ENCODE results near the gene PHACTR3.
"Not testable (repeated sequence)": the region's sequence is repeated elsewhere in the genome, so short reads cannot be mapped to it uniquely, and the experiment has no call there.

PHACTR3 gene

GRCh38 chr20:59829786-59830664 is 225.7 kb downstream of the PHACTR3 start:
- no peak for DNase-seq (ENCODE audit: low read depth)

- no peak for DNase-seq (ENCODE audit: low read depth)
Observed at GRCh38 chr20:59830665-59831023, 226.3 kb downstream of the PHACTR3 start.

GRCh38 chr20:59831024-59831915 is 226.9 kb downstream of the PHACTR3 start:
- no peak for DNase-seq (ENCODE audit: low read depth)

- no peak for DNase-seq (ENCODE audit: low read depth)
Observed at GRCh38 chr20:59831916-59832270, 227.6 kb downstream of the PHACTR3 start.

GRCh38 chr20:59832406-59833363 is 228.3 kb downstream of the PHACTR3 start:
- no peak for DNase-seq (ENCODE audit: low read depth)

- no peak for DNase-seq (ENCODE audit: low read depth)
Observed at GRCh38 chr20:59835057-59835447, 230.7 kb downstream of the PHACTR3 start.

- DNase-seq (ENCODE audit: low read depth), result no peak
Observed at GRCh38 chr20:59835448-59836395, 231.4 kb downstream of the PHACTR3 start.

GRCh38 chr20:59836767-59837166 is 232.4 kb downstream of the PHACTR3 start:
- DNase-seq (ENCODE audit: low read depth), result no peak

- no peak for DNase-seq (ENCODE audit: low read depth)
Observed at GRCh38 chr20:59837623-59838394, 233.5 kb downstream of the PHACTR3 start.

- no peak for DNase-seq (ENCODE audit: low read depth)
Observed at GRCh38 chr20:59839400-59839799, 235.1 kb downstream of the PHACTR3 start.

- no peak for DNase-seq (ENCODE audit: low read depth)
Observed at GRCh38 chr20:59845472-59845871, 241.1 kb downstream of the PHACTR3 start.

- DNase-seq (ENCODE audit: low read depth), result no peak
Observed at GRCh38 chr20:59848182-59848581, 243.8 kb downstream of the PHACTR3 start.

- no peak for DNase-seq (ENCODE audit: low read depth)
Observed at GRCh38 chr20:59850018-59850641, 245.8 kb downstream of the PHACTR3 start.

- not testable (repeated sequence) for DNase-seq (ENCODE audit: low read depth)
Observed at GRCh38 chr20:59856526-59856925, 252.2 kb downstream of the PHACTR3 start.

- not testable (repeated sequence) for DNase-seq (ENCODE audit: low read depth)
Observed at GRCh38 chr20:59856941-59857340, 252.6 kb downstream of the PHACTR3 start.

GRCh38 chr20:59857966-59858365 is 253.6 kb downstream of the PHACTR3 start:
- no peak for DNase-seq (ENCODE audit: low read depth)

GRCh38 chr20:59858425-59858824 is 254.1 kb downstream of the PHACTR3 start:
- DNase-seq (ENCODE audit: low read depth), result no peak

- no peak for DNase-seq (ENCODE audit: low read depth)
Observed at GRCh38 chr20:59861401-59861800, 257.1 kb downstream of the PHACTR3 start.

- DNase-seq (ENCODE audit: low read depth), result no peak
Observed at GRCh38 chr20:59863058-59863457, 258.7 kb downstream of the PHACTR3 start.

All from stimulated activated CD8-positive, alpha-beta memory T cell treated with anti-CD3 and anti-CD28 coated beads, Interleukin-15, amount 100 ng/mL, for 1 hour (primary cell).